ENCODE results near the gene RIT2. TPM values are rescaled to one million over a fixed set of nuclear protein-coding genes. Genes with fewer than 3 reads are reported as not detected.

Gene RIT2
- total RNA-seq, 1 donor from 2014 or later: not detected

GRCh38 chr18:42734520-42734919 lies 381.0 kb downstream of the RIT2 start:
- DNase-seq (ENCODE audit: low spot score): no peak
- H3K9me3 Mint-ChIP-seq (ENCODE audit: unreplicated experiment): no peaks in the 10 kb centered on the region
- H3K27ac Mint-ChIP-seq (ENCODE audit: unreplicated experiment): no peak overlapping the region
- no peak for TF ChIP-seq CTCF (IDR thresholded peaks at IDR 0.05; ENCODE audit: unreplicated experiment)
- no peak overlapping the region for H3K4me3 Mint-ChIP-seq (ENCODE audit: unreplicated experiment)
- H3K36me3 Mint-ChIP-seq (ENCODE audit: low read depth, unreplicated experiment): no peaks in the 10 kb centered on the region
- H3K27me3 Mint-ChIP-seq (ENCODE audit: unreplicated experiment): peaks cover 4% of the 10 kb centered on the region
- no peaks in the 10 kb centered on the region for H3K4me1 Mint-ChIP-seq (ENCODE audit: unreplicated experiment)

GRCh38 chr18:42730272-42730671 lies 385.2 kb downstream of the RIT2 start:
- DNase-seq (ENCODE audit: low spot score): no peak
- Mint-ChIP-seq H3K36me3 (ENCODE audit: low read depth, unreplicated experiment) (no peaks in the 10 kb centered on the region), H3K4me1 (ENCODE audit: unreplicated experiment) (no peaks in the 10 kb centered on the region), H3K27me3 (ENCODE audit: unreplicated experiment) (peaks cover 2% of the 10 kb centered on the region), H3K9me3 (ENCODE audit: unreplicated experiment) (no peaks in the 10 kb centered on the region), H3K4me3 (ENCODE audit: unreplicated experiment) (no peak overlapping the region), H3K27ac (ENCODE audit: unreplicated experiment) (no peak overlapping the region)
- peak; percentile 44 for TF ChIP-seq CTCF (IDR thresholded peaks at IDR 0.05; ENCODE audit: unreplicated experiment)

GRCh38 chr18:42719221-42719620 lies 396.3 kb downstream of the RIT2 start:
- Mint-ChIP-seq H3K27ac (ENCODE audit: unreplicated experiment) (no peak overlapping the region), H3K4me1 (ENCODE audit: unreplicated experiment) (no peaks in the 10 kb centered on the region), H3K36me3 (ENCODE audit: low read depth, unreplicated experiment) (no peaks in the 10 kb centered on the region), H3K27me3 (ENCODE audit: unreplicated experiment) (no peaks in the 10 kb centered on the region), H3K4me3 (ENCODE audit: unreplicated experiment) (no peak overlapping the region), H3K9me3 (ENCODE audit: unreplicated experiment) (no peaks in the 10 kb centered on the region)
- no peak for DNase-seq (ENCODE audit: low spot score)
- TF ChIP-seq CTCF (IDR thresholded peaks at IDR 0.05; ENCODE audit: unreplicated experiment): no peak

- DNase-seq (ENCODE audit: low spot score): no peak
- Mint-ChIP-seq H3K27ac (ENCODE audit: unreplicated experiment) (no peak overlapping the region), H3K4me3 (ENCODE audit: unreplicated experiment) (no peak overlapping the region), H3K36me3 (ENCODE audit: low read depth, unreplicated experiment) (no peaks in the 10 kb centered on the region), H3K27me3 (ENCODE audit: unreplicated experiment) (peaks cover 1% of the 10 kb centered on the region), H3K4me1 (ENCODE audit: unreplicated experiment) (no peaks in the 10 kb centered on the region), H3K9me3 (ENCODE audit: unreplicated experiment) (no peaks in the 10 kb centered on the region)
- no peak for TF ChIP-seq CTCF (IDR thresholded peaks at IDR 0.05; ENCODE audit: unreplicated experiment)
Measured at GRCh38 chr18:42712065-42712464, 403.4 kb downstream of the RIT2 start.

GRCh38 chr18:42707080-42707479 lies 408.4 kb downstream of the RIT2 start:
- H3K4me3 Mint-ChIP-seq (ENCODE audit: unreplicated experiment): no peak overlapping the region
- H3K27ac Mint-ChIP-seq (ENCODE audit: unreplicated experiment): no peak overlapping the region
- TF ChIP-seq CTCF (IDR thresholded peaks at IDR 0.05; ENCODE audit: unreplicated experiment): no peak
- no peaks in the 10 kb centered on the region for H3K36me3 Mint-ChIP-seq (ENCODE audit: low read depth, unreplicated experiment)
- no peak for DNase-seq (ENCODE audit: low spot score)
- no peaks in the 10 kb centered on the region for H3K4me1 Mint-ChIP-seq (ENCODE audit: unreplicated experiment)
- H3K9me3 Mint-ChIP-seq (ENCODE audit: unreplicated experiment): no peaks in the 10 kb centered on the region
- H3K27me3 Mint-ChIP-seq (ENCODE audit: unreplicated experiment): peaks cover 1% of the 10 kb centered on the region
